ENCODE measurements around the gene TAS2R41. TPM values are rescaled to one million over a fixed set of nuclear protein-coding genes. Genes with fewer than 3 reads are reported as not detected.

Gene TAS2R41
- total RNA-seq, 4 donors from 2014 or later = not detected

- WGBS, 2 donors (ENCODE audit: low coverage in 1 of 2) = 61 to 64% methylated on average over 2 to 3 of the region's 3 CpGs
- ATAC-seq = no peak
- TF ChIP-seq, protein P1, sequence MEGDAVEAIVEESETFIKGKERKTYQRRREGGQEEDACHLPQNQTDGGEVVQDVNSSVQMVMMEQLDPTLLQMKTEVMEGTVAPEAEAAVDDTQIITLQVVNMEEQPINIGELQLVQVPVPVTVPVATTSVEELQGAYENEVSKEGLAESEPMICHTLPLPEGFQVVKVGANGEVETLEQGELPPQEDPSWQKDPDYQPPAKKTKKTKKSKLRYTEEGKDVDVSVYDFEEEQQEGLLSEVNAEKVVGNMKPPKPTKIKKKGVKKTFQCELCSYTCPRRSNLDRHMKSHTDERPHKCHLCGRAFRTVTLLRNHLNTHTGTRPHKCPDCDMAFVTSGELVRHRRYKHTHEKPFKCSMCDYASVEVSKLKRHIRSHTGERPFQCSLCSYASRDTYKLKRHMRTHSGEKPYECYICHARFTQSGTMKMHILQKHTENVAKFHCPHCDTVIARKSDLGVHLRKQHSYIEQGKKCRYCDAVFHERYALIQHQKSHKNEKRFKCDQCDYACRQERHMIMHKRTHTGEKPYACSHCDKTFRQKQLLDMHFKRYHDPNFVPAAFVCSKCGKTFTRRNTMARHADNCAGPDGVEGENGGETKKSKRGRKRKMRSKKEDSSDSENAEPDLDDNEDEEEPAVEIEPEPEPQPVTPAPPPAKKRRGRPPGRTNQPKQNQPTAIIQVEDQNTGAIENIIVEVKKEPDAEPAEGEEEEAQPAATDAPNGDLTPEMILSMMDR (IDR thresholded peaks at IDR 0.05) = no peak
- TF ChIP-seq EP300 (IDR thresholded peaks at IDR 0.05) = no peak
- no peak for TF ChIP-seq POLR2AphosphoS5 (IDR thresholded peaks at IDR 0.05)
- no peak for TF ChIP-seq POLR2A (IDR thresholded peaks at IDR 0.05)
These were observed 29.4 kb downstream of the TAS2R41 start for GRCh38 chr7:143507094-143507518.

DNA sequence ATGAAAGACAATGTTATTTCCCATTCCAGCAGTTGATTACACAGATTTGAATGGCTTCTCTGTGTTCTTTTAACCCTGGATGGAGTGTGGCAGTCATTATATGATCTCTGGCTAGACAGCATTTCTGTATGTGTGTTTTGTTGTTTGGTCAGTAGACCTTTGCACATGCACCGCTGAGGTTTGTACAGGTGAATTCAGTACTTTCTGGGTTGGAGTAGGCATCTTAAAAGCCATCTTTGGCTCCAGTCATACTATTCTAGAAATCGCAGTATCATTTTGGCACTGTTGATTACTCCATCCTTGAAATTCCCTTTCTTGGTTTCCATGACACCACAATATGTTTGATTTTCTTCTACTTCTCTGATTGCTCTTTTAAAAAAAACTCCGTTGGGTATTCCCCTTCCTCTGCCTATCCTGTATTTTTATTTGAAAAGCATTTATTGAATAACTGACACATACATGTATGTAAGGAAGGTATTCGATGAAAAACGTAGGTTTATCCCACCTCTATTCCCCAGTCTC lies 29.9 kb downstream of the TAS2R41 start:
- H3K36me3 ChIP-seq = no peaks in the 10 kb centered on the region
- no peak overlapping the region for H3K27ac ChIP-seq
- H3K4me1 ChIP-seq = peaks cover 0 to 9% (median 0%) of the 10 kb centered on the region in 3 donors
- WGBS, 2 donors (ENCODE audit: low coverage in 1 of 2) = 77 to 85% methylated on average over 4 to 5 of the region's 5 CpGs
- ATAC-seq = no peak
- no peak for TF ChIP-seq POLR2AphosphoS5 (IDR thresholded peaks at IDR 0.05)
- no peak for TF ChIP-seq POLR2A (IDR thresholded peaks at IDR 0.05)
- no peak for TF ChIP-seq EP300 (IDR thresholded peaks at IDR 0.05)
- TF ChIP-seq, protein P1 (IDR thresholded peaks at IDR 0.05) = no peak
- no peaks in the 10 kb centered on the region for H3K9me3 ChIP-seq
- no peak overlapping the region for H3K4me3 ChIP-seq
- H3K27me3 ChIP-seq = peaks cover 20% of the 10 kb centered on the region

More at GRCh38 chr7:143507094-143507518, 29.4 kb downstream of the TAS2R41 start:
- Histone ChIP-seq H3K36me3 (no peaks in the 10 kb centered on the region), H3K4me1 (peaks cover 0 to 9% (median 0%) of the 10 kb centered on the region in 3 donors), H3K27me3 (peaks cover 16% of the 10 kb centered on the region), H3K9me3 (no peaks in the 10 kb centered on the region), H3K27ac (no peak overlapping the region), H3K4me3 (no peak overlapping the region)

GRCh38 chr7:143510854-143511592 lies 33.4 kb downstream of the TAS2R41 start:
- peaks cover 22% of the 10 kb centered on the region for H3K27me3 ChIP-seq
- peak overlapping the region in 1 of 2 donors; percentile 30 for H3K4me3 ChIP-seq
- TF ChIP-seq EP300 (IDR thresholded peaks at IDR 0.05) (no peak), POLR2A (IDR thresholded peaks at IDR 0.05) (no peak), POLR2AphosphoS5 (IDR thresholded peaks at IDR 0.05) (no peak)
- TF ChIP-seq, protein P1 (IDR thresholded peaks at IDR 0.05) = no peak
- ATAC-seq = peak; percentile 22
- H3K4me1 ChIP-seq = peaks cover 0 to 9% (median 2%) of the 10 kb centered on the region in 3 donors
- H3K27ac ChIP-seq = no peak overlapping the region
- WGBS, 2 donors (ENCODE audit: low coverage in 1 of 2) = 64% methylated on average over 7 of the region's 65 CpGs; no CpG with 5 or more reads in 1 of the 2 donors
- H3K9me3 ChIP-seq = no peaks in the 10 kb centered on the region
- H3K36me3 ChIP-seq = no peaks in the 10 kb centered on the region

DNA sequence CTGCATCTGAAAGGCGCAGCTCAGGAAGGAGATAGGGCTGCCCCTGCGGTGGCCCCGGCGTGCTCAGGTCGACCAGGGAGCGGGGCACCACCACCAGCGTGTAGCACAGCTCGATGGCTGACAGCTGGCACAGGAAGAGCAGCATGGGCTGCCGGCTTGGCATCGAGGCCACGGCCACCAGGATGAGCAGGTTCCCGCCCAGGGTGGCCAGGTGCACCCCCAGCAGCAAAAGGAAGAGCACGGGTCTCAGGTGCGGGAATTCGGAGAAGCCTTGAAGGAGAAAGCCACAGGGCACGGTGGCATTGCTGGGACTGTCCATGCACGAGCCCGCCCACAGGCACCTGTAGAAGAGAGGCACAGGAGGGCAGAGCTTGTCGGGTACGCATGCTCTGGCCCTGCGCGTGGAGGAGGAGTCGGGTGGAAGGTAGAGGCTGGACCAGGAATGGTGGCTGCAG lies 33.9 kb downstream of the TAS2R41 start:
- no peak overlapping the region for H3K27ac ChIP-seq
- H3K36me3 ChIP-seq = no peaks in the 10 kb centered on the region
- H3K27me3 ChIP-seq = peaks cover 22% of the 10 kb centered on the region
- no peaks in the 10 kb centered on the region for H3K9me3 ChIP-seq
- TF ChIP-seq, protein P1 (IDR thresholded peaks at IDR 0.05) = no peak
- no peak for TF ChIP-seq EP300 (IDR thresholded peaks at IDR 0.05)
- no peak for TF ChIP-seq POLR2A (IDR thresholded peaks at IDR 0.05)
- TF ChIP-seq POLR2AphosphoS5 (IDR thresholded peaks at IDR 0.05) = no peak
- WGBS, 2 donors (ENCODE audit: low coverage in 1 of 2) = 94% methylated on average over 9 of the region's 23 CpGs; no CpG with 5 or more reads in 1 of the 2 donors
- peaks cover 0 to 9% (median 2%) of the 10 kb centered on the region in 3 donors for H3K4me1 ChIP-seq
- H3K4me3 ChIP-seq = peak overlapping the region in 1 of 2 donors; percentile 30
- peak; percentile 16 for ATAC-seq
